ENCODE results near the gene HTR7.
A peak's percentile ranks its signal among the peaks of the same experiment; 100 is the strongest.

Gene HTR7

DNA sequence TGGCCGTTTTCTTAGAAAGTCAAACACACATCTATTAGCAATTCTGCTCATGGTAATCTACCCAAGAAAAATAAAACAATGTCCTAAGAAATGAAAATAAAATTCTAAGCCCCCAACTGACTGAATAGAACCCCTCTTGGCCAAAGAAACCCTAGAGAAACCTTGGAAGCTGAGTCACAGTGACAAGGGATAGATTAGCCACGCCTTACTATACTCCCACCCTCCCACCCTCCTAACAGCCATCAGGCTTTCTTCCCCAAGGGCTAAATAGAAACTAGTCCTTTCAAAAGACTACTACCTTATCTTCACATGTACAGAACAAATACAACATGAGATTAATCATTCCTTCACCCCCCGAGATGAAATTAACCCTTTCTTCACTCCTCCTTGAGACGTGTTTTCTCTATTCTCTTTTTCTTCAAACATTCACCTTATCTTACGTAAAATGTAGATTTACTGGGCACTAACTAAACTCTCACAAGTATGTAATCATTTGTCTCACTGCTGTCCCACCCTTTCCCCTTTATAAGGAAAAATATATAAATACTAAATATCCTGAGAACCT lies 57.5 kb downstream of the HTR7 start:
- DNase-seq: no peak

DNA sequence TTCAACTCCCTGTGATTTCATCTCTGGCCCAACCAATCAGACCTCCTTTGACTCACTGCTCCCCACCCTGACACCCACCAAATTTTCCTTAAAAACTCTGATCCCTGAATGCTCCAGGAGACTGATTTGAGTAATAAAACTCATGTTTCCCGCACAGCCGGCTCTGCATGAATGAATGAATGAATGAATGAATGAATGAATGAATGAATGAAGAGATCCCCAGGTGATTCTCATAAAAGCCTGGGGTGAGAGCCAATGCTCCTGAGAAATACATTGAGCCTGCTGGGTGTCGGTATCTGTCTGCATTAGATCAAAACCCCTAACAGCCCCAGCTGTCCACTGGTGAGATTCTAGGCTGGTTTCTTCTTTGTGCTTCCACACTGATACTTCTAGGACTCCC lies 58.7 kb downstream of the HTR7 start:
- DNase-seq: no peak

DNA sequence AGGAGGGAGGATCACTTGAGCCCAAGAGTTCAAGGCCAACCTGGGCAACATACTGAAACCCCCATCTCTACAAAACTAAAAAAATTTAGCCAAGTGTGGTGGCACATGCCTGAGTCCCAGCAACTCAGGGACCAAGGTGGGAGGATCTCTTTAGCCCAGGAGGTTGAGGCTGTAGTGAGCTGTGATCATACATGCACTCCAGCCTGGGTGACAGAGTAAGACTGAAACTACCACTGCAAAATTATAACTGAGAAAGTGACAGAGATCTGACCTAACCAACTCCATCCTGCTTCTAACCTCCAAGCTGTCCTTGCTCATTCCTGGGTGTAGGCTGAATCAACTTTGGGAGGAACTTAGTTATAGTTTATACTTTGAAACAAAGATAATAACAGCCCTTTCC lies 59.4 kb downstream of the HTR7 start:
- DNase-seq: peak; percentile 40

DNA sequence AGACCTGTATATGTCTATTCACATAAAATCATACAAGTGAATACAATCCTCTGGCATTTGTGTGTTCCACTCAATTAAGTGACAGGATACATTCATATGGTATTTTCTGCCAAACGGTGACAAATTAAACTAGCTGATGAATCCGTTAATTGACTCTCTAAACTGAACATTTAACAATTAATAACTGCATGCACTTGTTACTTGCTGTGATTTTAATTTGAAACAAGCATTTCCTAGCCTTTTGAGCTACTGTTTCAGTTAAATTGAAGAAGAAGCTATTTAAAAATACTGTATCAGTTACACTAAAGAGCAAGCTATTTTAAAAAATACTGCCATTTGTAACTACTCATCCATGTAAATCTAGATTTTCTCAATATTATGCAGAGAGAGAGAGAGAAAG lies 67.4 kb downstream of the HTR7 start:
- no peak for DNase-seq

DNA sequence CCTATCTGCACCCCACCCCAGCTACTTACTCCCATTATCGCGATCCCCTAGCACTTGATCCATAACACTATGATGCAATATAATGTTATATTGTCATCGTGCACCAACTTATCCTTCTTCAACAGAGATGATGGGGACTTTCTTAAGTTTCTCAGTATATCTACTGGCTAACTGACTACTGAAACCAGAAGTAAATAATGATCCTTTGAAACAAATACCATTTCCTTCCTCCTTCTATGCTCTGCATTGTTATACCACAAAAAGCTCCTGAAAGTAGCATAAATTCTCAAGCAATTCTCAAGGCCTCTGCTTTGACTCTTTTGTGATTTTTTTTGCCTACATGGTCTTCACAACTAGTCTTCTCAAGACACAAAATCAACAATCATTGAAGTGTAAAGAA lies 68.9 kb downstream of the HTR7 start:
- DNase-seq: no peak

DNA sequence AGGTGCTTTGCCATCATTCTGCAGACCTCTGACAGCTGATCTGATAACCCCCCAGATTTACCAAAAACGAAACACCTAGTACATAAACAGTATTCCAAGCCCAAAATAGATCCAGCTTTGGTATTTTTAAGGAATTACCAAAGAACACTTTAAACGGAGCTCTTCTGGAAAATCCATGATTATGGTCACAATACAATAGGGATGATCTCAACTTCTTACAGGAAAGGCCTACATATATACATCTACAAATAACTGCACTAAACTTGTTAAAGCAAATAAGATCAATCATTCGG lies 69.7 kb downstream of the HTR7 start:
- no peak for DNase-seq

DNA sequence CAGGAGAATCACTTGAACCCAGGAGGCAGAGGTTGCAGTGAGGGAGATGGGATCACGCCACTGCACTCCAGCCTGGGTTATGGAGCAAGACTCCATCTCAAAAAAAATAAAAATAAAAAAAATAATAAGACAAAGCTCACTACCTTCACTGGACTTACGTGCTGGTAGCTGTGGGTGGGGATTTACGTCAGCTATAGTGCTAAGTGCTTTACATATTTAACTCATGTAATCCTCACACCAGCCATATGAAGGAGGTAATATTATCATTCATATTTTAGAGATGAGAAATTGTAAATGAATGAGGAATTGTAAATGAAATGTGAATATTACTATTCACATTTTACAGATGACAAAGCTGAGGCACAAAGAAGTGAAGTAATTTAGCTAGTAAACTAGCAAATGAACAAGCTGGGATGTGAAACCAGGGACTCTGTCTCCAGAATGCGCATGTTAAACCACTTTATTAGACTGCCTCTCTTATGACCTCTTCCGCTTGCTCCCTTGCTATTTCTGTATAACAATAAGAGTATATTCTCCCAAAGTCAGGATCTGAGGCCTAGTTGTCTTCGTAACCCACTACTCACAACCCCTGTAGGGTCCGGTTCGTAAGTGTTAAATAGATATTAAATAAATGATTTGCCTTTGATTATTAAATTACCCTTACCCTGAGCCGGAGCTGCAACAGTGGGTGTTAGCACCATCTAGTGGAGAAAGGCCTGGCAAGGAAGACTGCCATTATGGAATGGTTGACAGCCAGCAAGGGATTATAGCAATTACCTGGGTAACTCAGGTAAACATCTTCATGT lies 70.2 kb downstream of the HTR7 start:
- peak; percentile 35 for DNase-seq

DNA sequence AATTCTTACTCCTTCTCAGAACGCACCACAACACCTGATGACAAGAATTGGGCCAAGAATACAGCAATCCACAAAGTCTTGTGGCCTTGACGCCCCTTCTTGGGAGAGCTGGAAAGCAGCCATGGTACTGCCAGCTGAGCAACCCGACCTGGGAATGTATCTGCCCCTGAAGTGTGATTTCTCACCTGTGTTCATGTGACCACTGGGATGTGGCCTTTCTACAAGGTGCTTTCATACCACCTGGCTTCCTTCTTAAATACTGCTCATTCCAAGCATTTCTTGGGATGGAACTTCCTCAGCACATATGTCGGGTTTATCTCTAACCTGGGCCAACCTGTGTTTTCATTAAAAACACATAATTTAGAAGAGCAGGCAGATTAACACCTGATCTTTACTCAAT lies 72.1 kb downstream of the HTR7 start:
- DNase-seq: no peak

DNA sequence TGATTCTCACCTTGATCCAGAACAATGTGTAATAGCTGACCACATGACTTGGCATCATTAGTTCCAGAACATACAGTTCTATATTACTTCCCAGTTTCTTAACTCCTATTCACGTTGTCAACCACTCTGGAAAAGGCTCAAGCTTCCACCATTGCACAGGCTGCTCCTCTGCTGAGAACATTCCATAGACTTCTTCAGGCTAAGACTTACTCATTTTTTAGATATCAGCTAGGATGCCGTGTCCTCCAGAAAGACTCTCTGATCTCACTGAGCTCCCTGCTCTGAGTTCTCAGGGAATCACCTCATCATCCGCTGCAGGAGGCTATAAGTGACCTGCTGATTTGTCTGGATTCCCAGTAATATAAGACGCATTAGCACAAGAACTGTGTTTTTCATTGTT lies 73.1 kb downstream of the HTR7 start:
- no peak for DNase-seq

DNA sequence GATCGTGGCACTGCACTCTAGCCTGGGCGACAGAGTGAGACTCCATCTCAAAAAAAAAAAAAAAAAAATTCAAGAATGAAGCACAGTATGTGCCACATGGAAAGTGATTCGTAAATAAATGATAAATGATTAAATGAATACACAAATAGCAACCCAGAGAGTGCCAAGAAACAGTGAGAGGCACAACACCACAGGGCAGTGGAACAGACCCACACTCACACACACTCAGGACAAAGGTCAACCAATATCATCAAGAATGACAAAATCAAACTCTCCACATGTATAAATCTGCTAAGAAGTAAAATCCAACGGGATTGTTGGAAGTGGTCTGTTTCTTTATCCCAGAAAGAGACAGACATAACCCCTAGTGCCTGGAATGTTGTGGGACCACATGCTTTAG lies 77.4 kb downstream of the HTR7 start:
- no peak for DNase-seq

DNA sequence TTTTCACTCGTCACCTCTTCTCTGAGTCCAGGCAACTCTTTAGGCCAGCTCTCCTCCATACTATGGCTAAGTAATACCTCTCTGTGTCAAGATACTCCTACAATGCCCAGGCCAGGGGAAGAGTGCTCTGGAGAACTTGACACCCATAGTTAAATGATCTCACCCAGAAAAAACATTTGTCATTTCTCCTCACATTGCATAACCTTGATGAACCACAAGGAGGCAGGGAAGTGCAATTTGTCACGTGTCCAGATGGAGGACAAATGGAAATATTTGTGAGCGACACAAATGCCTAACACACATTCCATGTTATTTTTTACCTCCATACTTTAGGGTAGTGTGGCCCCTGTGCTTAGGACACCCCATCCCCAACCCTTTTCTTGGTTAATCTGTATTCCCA lies 78.3 kb downstream of the HTR7 start:
- peak; percentile 21 for DNase-seq

DNA sequence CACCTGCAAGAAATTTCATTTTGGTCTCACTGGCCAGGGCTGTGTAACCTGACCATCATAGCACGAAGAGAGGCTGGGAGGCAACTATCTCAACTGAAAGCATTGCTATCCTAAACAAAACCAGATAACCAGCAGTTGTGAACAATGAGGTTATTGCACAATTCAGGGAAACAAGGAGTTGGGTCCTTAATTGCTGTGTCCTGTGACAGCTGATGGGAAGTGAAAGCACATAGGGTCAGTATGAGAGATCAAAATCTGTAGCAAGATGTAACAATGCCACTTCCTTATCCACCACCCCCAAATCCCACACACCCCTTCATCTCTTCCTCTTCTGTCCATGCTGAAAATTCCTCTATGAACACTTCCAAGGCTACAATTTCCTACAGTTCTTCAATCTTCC lies 80.2 kb downstream of the HTR7 start:
- no peak for DNase-seq

DNA sequence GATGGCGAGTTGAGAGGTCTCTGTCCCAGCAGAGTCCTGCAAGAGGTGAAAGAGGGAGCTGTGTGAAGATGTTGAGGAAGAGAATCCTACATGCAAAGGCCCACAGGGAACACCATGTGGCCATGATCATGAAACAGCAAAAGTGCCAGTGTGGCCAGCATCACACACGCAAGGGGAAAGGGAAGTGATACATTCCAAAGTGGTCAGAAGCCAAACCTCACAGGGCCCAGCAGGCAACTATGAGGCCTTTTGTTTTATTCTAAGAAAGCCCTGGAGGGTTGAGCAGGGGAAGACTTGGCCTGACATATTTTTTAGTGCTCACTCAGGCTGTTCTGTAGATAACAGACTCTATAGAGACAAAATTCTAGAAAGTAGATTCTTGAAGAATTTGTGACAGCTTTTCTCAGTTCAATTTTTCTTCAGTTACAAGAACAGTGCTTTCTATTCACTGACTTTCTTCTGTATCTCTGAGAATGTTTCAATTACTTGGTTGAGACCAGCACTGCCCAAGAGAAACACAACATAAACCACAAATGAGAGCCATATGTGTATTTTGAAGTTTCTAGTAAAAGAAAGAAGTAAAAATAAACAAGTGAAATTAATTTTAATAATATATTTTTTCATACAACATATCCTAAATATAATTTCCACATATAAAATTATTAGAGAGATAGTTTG lies 82.3 kb downstream of the HTR7 start:
- no peak for DNase-seq

DNA sequence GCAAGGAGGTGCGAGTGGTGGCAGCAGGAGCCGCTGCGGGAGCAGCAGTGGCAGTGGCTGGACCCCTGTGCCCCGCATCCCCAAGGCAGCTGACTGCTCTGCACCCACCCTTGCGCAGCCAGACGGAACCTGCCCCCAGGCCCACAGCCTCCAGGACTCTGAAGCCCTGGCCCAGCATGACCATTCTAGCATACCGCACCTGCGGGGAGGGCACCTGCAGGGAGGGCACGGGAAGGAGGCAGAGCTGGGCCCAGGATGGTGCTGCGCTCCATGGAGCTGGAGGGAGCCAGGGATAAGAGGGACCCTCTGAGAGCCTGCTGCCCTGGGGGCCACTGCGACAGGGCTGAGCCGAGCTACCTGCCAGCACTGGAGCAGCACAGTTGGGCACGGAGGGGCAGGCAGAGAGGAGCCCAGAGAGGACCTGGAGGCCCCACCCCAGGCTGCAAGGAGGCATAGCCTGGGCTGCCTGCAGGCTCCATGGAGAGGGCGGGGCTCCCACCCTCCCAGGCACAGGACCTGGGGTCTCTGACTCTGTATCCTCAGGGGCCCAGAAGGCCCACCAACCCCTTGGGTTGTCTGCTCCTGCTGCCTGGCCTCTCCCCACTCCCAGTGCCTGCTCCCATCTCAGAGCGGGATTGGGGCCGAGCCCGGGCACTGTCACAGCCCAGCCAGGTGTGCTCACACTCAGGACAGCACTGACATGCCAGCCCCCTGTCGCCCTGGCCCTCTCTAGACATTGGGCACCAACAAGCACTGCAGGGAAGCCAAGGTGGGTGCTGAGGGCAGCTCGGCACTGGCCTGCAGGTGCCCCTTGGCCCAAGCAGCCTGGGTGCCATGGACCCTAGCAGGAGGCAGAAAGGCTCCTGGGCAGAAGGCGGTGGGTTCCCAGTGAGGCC lies 87.6 kb downstream of the HTR7 start:
- DNase-seq: no peak

DNA sequence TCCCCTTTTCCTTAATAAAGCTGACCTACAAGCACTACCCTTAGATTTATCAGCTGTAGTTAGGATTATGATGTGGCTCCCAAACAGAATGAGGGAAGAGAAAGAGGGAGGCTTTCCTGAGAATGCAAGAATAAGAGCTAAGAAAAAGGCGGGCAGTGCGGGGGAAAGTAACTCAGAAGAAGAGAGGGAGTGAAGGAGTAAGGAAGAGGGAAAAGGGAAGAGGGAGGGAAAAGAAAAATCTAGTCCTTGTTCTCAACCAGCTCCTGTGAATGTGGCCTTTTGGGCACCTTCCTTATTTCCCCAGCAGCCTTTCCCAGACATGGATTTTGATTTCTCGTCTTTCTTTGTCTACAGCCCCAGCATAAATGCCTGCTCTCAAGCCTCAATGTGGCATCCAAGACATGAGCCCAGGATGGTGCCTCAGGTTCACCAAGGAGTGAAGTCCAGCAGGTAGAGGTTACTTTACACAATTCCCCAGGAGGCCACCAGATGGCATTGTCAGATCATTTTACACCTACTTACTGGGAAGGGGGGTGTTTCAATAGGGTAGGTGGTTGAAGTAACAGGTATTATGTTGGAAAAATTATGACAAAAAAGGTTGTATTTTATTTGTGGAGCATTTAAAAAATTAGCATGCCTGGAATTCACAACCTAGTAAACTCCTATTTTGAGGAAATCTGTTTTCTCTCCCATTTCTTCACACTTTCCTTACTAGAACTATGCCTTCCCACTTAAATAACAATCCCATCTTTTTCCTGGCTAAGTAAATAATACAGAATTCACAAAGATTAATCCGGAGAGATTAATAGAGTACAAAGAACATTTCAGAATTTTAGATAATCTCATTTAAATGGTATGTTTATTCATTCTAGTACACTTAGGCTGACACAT lies 106.5 kb downstream of the HTR7 start:
- peak; percentile 56 for DNase-seq

DNA sequence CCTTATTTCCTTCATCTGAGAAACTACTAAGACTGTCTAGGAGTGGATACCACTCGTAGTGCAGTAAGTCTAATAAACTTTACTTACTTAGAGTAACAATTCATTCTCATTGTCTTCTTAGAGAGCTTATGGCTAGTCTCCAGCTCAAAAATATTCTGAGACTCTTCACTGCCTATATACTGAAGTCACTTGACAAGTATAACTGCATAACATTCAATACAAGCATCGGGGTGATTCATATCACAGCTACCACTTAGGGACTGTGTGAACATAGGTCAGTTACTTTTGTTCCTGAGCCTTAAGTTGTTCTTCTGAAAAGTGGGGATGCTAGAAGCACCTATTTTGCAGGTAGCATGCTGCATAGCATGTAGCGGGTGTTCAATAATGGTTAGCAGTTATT lies 111.0 kb downstream of the HTR7 start:
- no peak for DNase-seq

DNA sequence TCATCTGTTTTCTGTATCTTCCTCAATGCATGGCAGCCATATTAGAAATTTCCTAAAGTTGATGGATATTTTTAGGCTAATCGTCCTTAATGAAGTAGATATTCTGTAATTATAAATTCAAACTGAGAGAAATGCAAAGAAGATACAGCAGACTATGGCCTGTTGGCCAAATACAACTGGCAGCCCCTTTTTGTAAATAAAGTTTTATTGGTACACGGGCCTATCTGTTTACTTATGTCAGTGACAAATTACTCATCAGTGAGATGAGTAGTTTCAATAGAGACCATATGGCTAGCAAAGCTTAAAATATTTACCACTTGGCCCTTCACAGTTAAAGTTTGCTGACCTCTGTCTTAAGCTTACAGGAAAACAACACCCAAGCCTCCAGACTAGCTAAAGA lies 112.3 kb downstream of the HTR7 start:
- no peak for DNase-seq

DNA sequence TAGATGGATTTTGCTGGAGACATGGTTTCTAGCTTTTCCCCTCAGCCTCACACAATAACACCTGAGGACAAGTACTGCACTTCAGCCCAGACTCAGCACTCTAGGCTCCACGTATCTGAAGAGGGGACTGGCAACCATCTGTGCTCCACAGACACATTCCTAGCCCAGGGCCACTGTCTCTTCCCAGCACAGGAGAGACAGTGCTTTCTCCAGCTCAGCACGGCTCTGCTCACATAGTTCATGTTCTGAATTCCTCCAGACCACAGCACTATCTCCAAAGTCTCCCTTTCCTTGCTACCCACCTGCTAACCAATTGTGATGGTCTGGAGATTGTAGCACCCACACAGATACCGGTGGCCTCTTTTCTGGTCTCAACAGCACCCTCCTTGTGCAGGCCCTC lies 114.5 kb downstream of the HTR7 start:
- DNase-seq: no peak

DNA sequence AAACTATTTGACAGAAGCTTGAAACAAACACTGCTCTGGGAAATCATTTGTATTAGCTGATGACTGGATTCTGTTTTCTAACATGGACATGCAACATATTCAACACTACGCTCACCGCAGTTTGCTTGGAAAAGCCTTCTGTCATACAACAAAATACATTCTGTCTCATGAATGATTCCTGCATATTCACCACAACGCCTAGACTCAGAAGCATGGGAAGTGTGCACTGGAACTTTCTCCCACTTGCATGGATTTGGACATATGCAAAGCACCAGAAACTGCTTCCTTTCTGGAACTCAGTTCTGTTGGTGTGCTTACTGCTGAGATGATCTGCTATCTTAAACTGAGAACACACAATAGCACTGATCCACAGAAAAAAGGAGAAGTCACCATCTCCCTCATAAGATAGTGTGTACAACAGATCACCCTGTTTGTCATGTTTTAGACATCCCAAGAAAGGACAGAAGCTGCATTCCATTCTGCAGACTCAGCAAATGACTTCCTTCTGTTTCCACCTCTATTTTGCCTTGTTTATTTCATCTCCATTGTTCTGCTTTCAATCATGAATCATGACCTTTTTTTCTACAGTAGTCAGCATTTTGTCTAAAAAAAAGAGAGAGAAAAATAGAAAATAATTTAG lies 115.8 kb downstream of the HTR7 start:
- no peak for DNase-seq

DNA sequence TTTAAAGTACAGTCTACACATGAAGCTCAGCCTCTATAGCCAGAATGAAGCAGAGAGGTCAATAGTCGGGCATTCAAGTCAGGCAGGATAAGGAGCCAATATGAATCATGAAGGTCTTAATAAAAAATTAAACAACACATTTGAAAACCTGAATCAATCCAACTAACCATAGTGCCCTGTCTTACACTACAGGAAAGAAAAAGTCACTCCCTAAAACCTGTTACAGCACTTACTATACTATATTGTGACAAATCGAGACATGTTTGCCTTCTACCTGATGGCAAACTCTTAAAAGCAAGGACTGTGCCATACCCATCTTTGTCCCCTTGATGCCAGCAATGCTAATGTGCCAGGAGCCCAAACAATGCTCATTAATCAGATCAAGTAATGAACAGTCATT lies 117.6 kb downstream of the HTR7 start:
- DNase-seq: no peak

DNA sequence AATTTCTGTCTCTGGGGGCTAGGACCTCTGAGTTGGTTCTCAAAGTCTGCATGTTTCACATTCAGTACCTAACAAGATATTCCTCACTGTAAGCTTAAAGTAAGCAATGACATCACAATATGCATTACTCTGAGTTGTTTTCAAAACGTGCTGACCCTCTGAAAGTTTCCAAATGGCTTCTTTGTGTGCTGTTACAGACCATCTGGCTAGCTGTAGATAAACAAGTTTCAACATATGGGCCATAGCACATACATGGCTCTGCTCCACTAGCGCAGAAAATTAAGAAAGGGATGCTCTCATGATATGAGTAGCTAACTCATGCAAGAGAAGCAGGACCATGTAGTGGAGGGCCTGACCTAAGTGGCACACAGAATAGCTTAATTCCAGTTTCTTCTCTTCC lies 119.0 kb downstream of the HTR7 start:
- DNase-seq: no peak

DNA sequence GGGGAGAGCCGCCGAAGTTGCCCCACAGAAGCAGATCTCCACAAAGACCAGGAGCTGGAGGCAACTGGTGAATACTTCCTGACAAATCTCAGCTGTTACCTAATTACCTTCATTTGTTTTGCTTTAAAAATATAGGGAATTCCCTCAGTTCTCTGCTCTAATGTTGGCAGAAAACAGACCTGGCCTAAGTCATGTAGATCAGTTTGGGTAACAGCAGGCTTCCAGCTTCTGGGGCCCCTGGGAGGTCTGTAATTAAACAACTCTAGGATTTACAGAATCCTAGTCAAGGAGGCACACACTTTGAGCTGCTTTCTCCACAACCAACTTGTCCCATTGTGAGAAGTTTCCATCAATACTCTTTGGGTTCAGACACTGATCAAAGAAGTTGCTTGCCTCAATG lies 123.4 kb downstream of the HTR7 start:
- DNase-seq: no peak
